Measurements from ENCODE around the gene PAWR. TPM values are rescaled to one million over a fixed set of nuclear protein-coding genes. Genes with fewer than 3 reads are reported as not detected.
"Not testable (repeated sequence)": the region's sequence is repeated elsewhere in the genome, so short reads cannot be mapped to it uniquely, and the experiment has no call there.

PAWR gene
- total RNA-seq, 2 donors from 2014 or later = 14.2 to 24.3 TPM

GRCh38 chr12:79567175-79567563, 123.6 kb downstream of the PAWR start:
- H3K27me3 ChIP-seq = no peaks in the 10 kb centered on the region
- no peak for DNase-seq (ENCODE audit: low spot score)
- peaks cover 0 to 9% of the 10 kb centered on the region in 2 donors for H3K9me3 ChIP-seq
- no peak for TF ChIP-seq CTCF (IDR thresholded peaks at IDR 0.05)
- H3K27ac ChIP-seq = no peak overlapping the region
- no peaks in the 10 kb centered on the region for H3K4me1 ChIP-seq
- no peaks in the 10 kb centered on the region for H3K36me3 ChIP-seq
- no peak overlapping the region for H3K4me3 ChIP-seq

GRCh38 chr12:79566452-79567174, 124.2 kb downstream of the PAWR start:
- no peak for TF ChIP-seq CTCF (IDR thresholded peaks at IDR 0.05)
- Histone ChIP-seq H3K27me3 (no peaks in the 10 kb centered on the region), H3K9me3 (peaks cover 0 to 8% of the 10 kb centered on the region in 2 donors), H3K4me1 (no peaks in the 10 kb centered on the region), H3K36me3 (no peaks in the 10 kb centered on the region), H3K4me3 (no peak overlapping the region), H3K27ac (no peak overlapping the region)
- DNase-seq (ENCODE audit: low spot score) = no peak

- H3K36me3 ChIP-seq; H3K4me1 ChIP-seq; H3K9me3 ChIP-seq; H3K4me3 ChIP-seq; H3K27me3 ChIP-seq; DNase-seq (ENCODE audit: low spot score); H3K27ac ChIP-seq: not testable (repeated sequence)
These were observed 125.9 kb downstream of the PAWR start for GRCh38 chr12:79564727-79565350.

GRCh38 chr12:79563021-79563740, 127.6 kb downstream of the PAWR start:
- Histone ChIP-seq H3K27me3 (no peaks in the 10 kb centered on the region), H3K4me1 (peaks cover 0 to 11% of the 10 kb centered on the region in 2 donors), H3K36me3 (no peaks in the 10 kb centered on the region), H3K27ac (no peak overlapping the region), H3K4me3 (no peak overlapping the region), H3K9me3 (peaks cover 0 to 8% of the 10 kb centered on the region in 2 donors)
- no peak for DNase-seq (ENCODE audit: low spot score)
- no peak for TF ChIP-seq CTCF (IDR thresholded peaks at IDR 0.05)

GRCh38 chr12:79561401-79562132, 129.2 kb downstream of the PAWR start:
- H3K4me1 ChIP-seq = peaks cover 0 to 24% of the 10 kb centered on the region in 2 donors
- no peak for TF ChIP-seq CTCF (IDR thresholded peaks at IDR 0.05)
- H3K4me3 ChIP-seq = no peak overlapping the region
- no peaks in the 10 kb centered on the region for H3K36me3 ChIP-seq
- H3K27me3 ChIP-seq = no peaks in the 10 kb centered on the region
- H3K27ac ChIP-seq = no peak overlapping the region
- no peak for DNase-seq (ENCODE audit: low spot score)
- peaks cover 0 to 8% of the 10 kb centered on the region in 2 donors for H3K9me3 ChIP-seq

All from right atrium auricular region (tissue), 2 donors.